Spleen (tissue), 11 donors: ENCODE results near the gene OTP. TPM values are rescaled to one million over a fixed set of nuclear protein-coding genes. Genes with fewer than 3 reads are reported as not detected.

Source experiments
- DNase-seq: peaks from one replicate; pipeline ENCODE4 v3.0.0-alpha.2; 2020
- H3K27ac ChIP-seq, 8 donors: fragments of 200-600 bp; sonication (generic) in 7 of 8; 1 replicate in 4 of 8; 2 replicates in 4 of 8; pipeline versions ENCODE4 v1.5.0 to v1.8.0; 2016 to 2021; ENCODE audit warnings: inconsistent platforms in 4 of 8, mild to moderate bottlenecking in 4 of 8, moderate library complexity in 1 of 8
- H3K27me3 ChIP-seq, 7 donors: fragments of 200-600 bp; sonication (generic) in 6 of 7; replicated peaks in 1 of 7; 1 replicate in 4 of 7; 2 replicates in 3 of 7; pipeline versions ENCODE4 v1.5.0 to v1.8.0; 2016 to 2021; ENCODE audit warnings: inconsistent platforms in 3 of 7, mild to moderate bottlenecking in 1 of 7
- H3K36me3 ChIP-seq, 6 donors: fragments of 200-600 bp; sonication (generic) in 5 of 6; 1 replicate in 4 of 6; 2 replicates in 2 of 6; pipeline versions ENCODE4 v1.5.0 to v1.8.0; 2016 to 2021; ENCODE audit warnings: inconsistent platforms in 2 of 6
- H3K4me1 ChIP-seq, 6 donors: fragments of 200-600 bp; sonication (generic) in 5 of 6; 1 replicate in 3 of 6; 2 replicates in 3 of 6; pipeline versions ENCODE4 v1.5.0 to v1.8.0; 2016 to 2021; ENCODE audit warnings: inconsistent platforms in 3 of 6
- H3K4me3 ChIP-seq, 8 donors: fragments of 200-600 bp; sonication (generic) in 7 of 8; 1 replicate in 4 of 8; 2 replicates in 4 of 8; pipeline versions ENCODE4 v1.5.0 to v1.8.0; 2016 to 2021; ENCODE audit warnings: inconsistent platforms in 4 of 8, mild to moderate bottlenecking in 4 of 8, moderate library complexity in 2 of 8
- H3K9me3 ChIP-seq, 8 donors: fragments of 200-600 bp; sonication (generic) in 7 of 8; 1 replicate in 4 of 8; 2 replicates in 4 of 8; pipeline versions ENCODE4 v1.5.0 to v1.8.0; 2016 to 2021; ENCODE audit warnings: inconsistent platforms in 4 of 8
- POLR2A ChIP-seq, 3 donors: fragments of 450-650 bp; IDR thresholded peaks; one replicate each; pipeline ENCODE4 v1.5.1; 2017; ENCODE audit warnings: antibody characterized with exemption in 3 of 3, mild to moderate bottlenecking in 1 of 3
- POLR2AphosphoS5 ChIP-seq, 3 donors: sonication (generic); formaldehyde crosslinking; IDR thresholded peaks; one replicate each; pipeline ENCODE4 v1.5.1; 2017; ENCODE audit warnings: antibody characterized with exemption in 3 of 3
- WGBS, 5 donors: extraction: QIAGEN DNeasy Blood & Tissue Kit in 3 of 5; methylation state at CpG; one replicate each; pipeline versions ENCODE4 v1.1.5 to v1.1.7; 2013 to 2018; 5-methylcytosine and 5-hydroxymethylcytosine counted together
- intact Hi-C: fragments of 100-400 bp; cut with DNase I; formaldehyde crosslinking; loops from one replicate; pipeline ENCODE4 v1.15.0; 2023; ENCODE audit warnings: low total_unique reads
- polyA plus RNA-seq, 3 donors: library from polyadenylated mRNA; stranded (reverse); fragments of 200-250 nt; gene quantifications; one replicate each; pipeline ENCODE4 v1.2.1, GENCODE V29; 2013
- total RNA-seq, 7 donors: library from RNA; depleted of rRNA in 3 of 7; stranded (reverse); fragments of >200 nt in 3 of 7; fragmentation: NEBNext Ultra II Directional in 4 of 7; extraction: Animal tissue kit (Norgen Biotek cat#: 25700) in 4 of 7; gene quantifications; one replicate each; pipeline versions ENCODE4 v1.1.0 to v1.2.1, GENCODE V29; 2016 to 2021
- TF ChIP-seq, protein P1 (sequence below), 11 experiments: fragments of 200-600 bp in 7 of 11; fragments of 450-650 bp in 4 of 11; sonication (generic) in 4 of 11; IDR thresholded peaks in 8 of 11; conservative IDR thresholded peaks in 3 of 11; 1 replicate in 7 of 11; 2 replicates in 4 of 11; pipeline versions ENCODE4 v1.4.0 to v1.8.0; 2016 to 2021; ENCODE audit warnings: antibody characterized with exemption in 11 of 11, inconsistent platforms in 4 of 11, mild to moderate bottlenecking in 1 of 11
- donor health status: healthy with polysubstance abuse.
- donor health status: DM: no; HTN: no; CAD: no; lungs with moderate emphysema.
- donor health status: DM: no; HTN: no; CAD: no.
- donor health status: Bipolar disorder and iron deficiency.
- donor health status: healthy.
- donor health status: DM: no; HTN: no; CAD: no.
- donor health status: DM: yes; HTN: yes; CAD: no.

OTP gene
- total and polyA plus RNA-seq, 10 donors = not detected

DNA sequence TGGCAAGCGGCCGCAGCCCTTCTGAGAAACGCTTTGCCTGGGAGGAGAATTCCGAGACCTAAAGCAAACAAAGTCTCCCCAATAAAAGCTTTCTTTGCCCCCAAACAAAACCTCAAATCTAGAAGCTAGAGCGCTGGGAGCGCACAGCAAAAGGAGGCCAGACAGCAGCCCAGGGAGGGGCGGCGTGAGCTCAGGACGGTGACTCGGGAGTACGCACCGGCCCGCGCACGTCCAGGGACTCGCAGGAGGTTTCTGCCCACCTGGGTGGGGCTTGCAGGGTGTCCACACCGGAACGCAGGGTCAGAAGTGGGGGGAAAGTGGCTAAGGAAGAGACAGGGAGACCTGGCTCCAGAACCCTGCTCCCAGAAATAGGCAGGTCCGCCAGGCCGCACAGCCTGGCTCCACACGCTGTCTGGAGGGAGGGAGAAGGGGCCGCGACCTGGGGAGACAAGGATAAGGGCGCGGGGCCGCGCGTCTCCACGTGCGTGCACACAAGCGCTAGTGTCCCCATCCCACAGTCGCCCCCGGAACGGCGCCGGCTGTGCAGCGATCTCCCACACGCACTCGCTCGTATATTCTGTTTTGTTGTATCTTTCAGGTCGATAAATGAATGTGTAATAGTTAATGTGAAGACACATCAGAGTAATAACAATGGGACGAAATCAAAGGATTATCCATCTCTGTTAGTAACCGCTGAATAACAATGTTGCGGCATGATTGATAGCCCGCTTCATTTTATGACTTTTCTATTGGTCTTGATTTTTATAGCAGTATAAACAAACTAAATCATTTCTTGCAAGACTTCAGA lies 2.3 kb upstream of the OTP start:
- DNase-seq = no peak
- peaks cover 4 to 75% (median 49%) of the 10 kb centered on the region in 6 donors for H3K4me1 ChIP-seq
- TF ChIP-seq POLR2AphosphoS5 (IDR thresholded peaks at IDR 0.05) (no peak), POLR2A (IDR thresholded peaks at IDR 0.05) (no peak)
- TF ChIP-seq, protein P1, sequence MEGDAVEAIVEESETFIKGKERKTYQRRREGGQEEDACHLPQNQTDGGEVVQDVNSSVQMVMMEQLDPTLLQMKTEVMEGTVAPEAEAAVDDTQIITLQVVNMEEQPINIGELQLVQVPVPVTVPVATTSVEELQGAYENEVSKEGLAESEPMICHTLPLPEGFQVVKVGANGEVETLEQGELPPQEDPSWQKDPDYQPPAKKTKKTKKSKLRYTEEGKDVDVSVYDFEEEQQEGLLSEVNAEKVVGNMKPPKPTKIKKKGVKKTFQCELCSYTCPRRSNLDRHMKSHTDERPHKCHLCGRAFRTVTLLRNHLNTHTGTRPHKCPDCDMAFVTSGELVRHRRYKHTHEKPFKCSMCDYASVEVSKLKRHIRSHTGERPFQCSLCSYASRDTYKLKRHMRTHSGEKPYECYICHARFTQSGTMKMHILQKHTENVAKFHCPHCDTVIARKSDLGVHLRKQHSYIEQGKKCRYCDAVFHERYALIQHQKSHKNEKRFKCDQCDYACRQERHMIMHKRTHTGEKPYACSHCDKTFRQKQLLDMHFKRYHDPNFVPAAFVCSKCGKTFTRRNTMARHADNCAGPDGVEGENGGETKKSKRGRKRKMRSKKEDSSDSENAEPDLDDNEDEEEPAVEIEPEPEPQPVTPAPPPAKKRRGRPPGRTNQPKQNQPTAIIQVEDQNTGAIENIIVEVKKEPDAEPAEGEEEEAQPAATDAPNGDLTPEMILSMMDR (IDR thresholded peaks at IDR 0.05 in 8 of 11, conservative IDR thresholded peaks at IDR 0.05 in 3 of 11) = no peak
- H3K36me3 ChIP-seq = no peaks in the 10 kb centered on the region
- peaks cover 0 to 38% (median 0%) of the 10 kb centered on the region in 8 donors for H3K9me3 ChIP-seq
- H3K4me3 ChIP-seq = peak overlapping the region in 1 of 8 donors; percentile 22
- intact Hi-C loops = loop anchor here (10.0 kb wide), 1 partner anchor 364 kb away; no protein-coding TSS in a partner anchor
- WGBS, 5 donors = 8 to 18% (median 10%) methylated on average over 42 to 45 of the region's 45 CpGs
- no peak overlapping the region for H3K27ac ChIP-seq
- peaks cover 27 to 100% (median 100%) of the 10 kb centered on the region in 7 donors for H3K27me3 ChIP-seq

DNA sequence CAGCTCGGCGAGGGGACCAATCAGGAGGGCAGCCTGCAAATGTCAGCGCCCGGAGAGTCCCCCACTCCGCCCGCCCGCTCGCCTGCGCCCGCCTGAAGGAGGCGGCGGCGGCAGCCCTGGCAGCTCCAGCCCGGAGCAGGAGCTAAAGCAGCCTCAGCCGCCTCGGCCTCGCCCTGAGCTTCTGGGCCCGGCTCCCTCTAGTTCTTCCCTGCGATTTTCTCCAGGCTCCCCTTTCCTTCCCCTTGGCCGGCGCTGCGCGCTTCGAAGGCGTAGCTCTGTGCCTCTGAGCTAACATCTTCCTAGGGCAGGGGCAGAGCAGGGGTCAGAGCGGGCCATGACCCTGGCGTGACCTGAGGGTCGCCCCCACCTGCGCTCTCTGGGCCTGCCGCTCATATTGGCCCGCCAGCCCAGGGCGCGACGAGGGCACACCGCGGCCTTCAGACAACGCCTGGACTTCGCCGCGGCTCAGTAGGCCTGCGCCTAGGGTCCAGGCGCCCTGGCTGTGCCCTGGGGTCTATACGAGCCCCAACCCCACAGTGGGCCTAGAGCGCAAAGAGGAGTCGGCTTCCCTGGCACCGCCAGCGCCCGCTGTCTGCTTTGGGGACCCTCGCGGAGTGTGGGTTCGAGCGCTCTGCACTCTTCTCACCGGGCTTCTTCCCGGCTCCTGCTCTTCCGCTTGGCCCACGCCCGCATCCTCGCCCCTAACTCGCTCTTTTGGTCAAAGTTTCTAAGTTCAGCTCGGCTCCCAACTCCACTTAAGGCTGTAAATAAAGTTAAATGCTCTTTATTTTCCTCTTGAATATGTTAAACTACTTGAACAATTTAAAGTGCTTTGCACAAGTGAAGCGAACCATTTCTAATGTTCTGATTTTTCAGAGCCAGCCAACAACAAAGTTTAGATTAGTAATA lies 504 bp upstream of the OTP start:
- TF ChIP-seq POLR2A (IDR thresholded peaks at IDR 0.05) = no peak
- TF ChIP-seq, protein P1 (IDR thresholded peaks at IDR 0.05 in 8 of 11, conservative IDR thresholded peaks at IDR 0.05 in 3 of 11) = no peak
- TF ChIP-seq POLR2AphosphoS5 (IDR thresholded peaks at IDR 0.05) = peak in 1 of 3 donors; percentile 18
- 6 to 12% (median 9%) methylated on average over 52 to 61 of the region's 61 CpGs for WGBS, 5 donors
- H3K27me3 ChIP-seq = peaks cover 27 to 100% (median 100%) of the 10 kb centered on the region in 7 donors
- intact Hi-C loops = no loop called here
- H3K4me3 ChIP-seq = peak overlapping the region in 1 of 8 donors; percentile 29
- no peak overlapping the region for H3K27ac ChIP-seq
- no peak for DNase-seq
- H3K36me3 ChIP-seq = no peaks in the 10 kb centered on the region
- peaks cover 4 to 57% (median 33%) of the 10 kb centered on the region in 6 donors for H3K4me1 ChIP-seq
- H3K9me3 ChIP-seq = peaks cover 0 to 42% (median 0%) of the 10 kb centered on the region in 8 donors

DNA sequence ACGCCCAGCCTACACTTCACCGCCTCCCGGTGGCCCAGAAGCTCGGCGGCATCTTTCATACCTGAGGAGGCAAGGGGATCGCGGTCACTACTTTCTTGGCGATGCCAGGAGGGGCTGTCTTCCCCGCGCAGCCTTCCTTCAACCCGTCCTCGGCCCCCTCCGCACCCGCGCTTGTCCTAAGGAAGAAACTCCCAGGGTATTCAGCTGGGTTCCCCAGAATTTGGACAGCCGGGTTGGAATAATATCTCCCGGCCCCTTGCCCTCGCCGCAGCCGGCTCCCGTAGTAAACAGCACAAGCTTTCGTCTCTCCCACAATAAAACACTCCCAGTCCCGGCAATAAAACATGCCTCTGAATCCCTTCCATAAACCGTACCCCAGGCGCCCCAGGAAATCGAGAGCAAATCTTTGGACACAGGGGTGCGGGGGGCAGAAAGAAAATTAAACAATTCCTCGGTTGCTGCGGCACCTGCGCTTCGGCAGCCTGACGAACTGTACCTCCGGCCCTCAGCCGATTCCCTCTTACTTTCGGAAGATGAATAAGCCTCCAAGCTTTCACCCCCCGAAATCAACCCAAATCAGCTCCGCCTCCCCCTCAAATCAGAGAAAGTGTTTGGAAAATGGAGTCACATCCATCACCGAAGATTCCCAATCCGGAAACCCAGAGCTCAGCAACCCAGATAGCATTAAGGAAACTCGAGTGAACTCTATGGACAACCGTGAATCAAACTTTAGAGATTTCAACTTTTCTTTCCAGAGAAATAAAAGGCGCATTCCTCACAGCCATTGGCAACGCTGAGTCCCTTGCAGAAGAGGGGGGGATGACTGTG lies 1.1 kb downstream of the OTP start:
- H3K4me1 ChIP-seq = peaks cover 4 to 48% (median 26%) of the 10 kb centered on the region in 6 donors
- 4 to 9% (median 9%) methylated on average over 43 of the region's 43 CpGs for WGBS, 5 donors
- no peak for TF ChIP-seq POLR2AphosphoS5 (IDR thresholded peaks at IDR 0.05)
- TF ChIP-seq POLR2A (IDR thresholded peaks at IDR 0.05) = no peak
- TF ChIP-seq, protein P1 (IDR thresholded peaks at IDR 0.05 in 8 of 11, conservative IDR thresholded peaks at IDR 0.05 in 3 of 11) = no peak
- no peak for DNase-seq
- H3K27ac ChIP-seq = no peak overlapping the region
- H3K9me3 ChIP-seq = peaks cover 0 to 49% (median 0%) of the 10 kb centered on the region in 8 donors
- H3K4me3 ChIP-seq = peak overlapping the region in 1 of 8 donors; percentile 11
- H3K36me3 ChIP-seq = no peaks in the 10 kb centered on the region
- peaks cover 22 to 100% (median 100%) of the 10 kb centered on the region in 7 donors for H3K27me3 ChIP-seq
- intact Hi-C loops = no loop called here
